PC-3 (cell line): ENCODE measurements around the gene C1QTNF4. TPM values are rescaled to one million over a fixed set of nuclear protein-coding genes. Genes with fewer than 3 reads are reported as not detected.

Experiments
- ATAC-seq: fragments of 200-7000 bp; cut with Tn5 transposase; 2 replicates; pipeline ENCODE4 v1.9.1; 2020; ENCODE audit warnings: mild to moderate bottlenecking, moderate library complexity
- BruUV-seq: library from RNA; stranded (reverse); fragments of 400-500 nt; replicated peaks from 2 replicates; lab custom pipeline; 2021; lab: Mats Ljungman, UMichigan
- CTCF ChIA-PET: fragments of 300-600 bp; sonication (Branson Sonifier 250); formaldehyde crosslinking; loops from one replicate; lab custom pipeline; 2022; ENCODE audit warnings: antibody characterized with exemption; lab: Charles Lee
- POLR2A ChIA-PET: fragments of 300-600 bp; sonication (Branson Sonifier 250); formaldehyde crosslinking; loops from one replicate; lab custom pipeline; 2022; ENCODE audit warnings: antibody characterized with exemption; ENCODE audit not compliant: unreplicated experiment; lab: Charles Lee
- DNase-seq: peaks from one replicate; pipeline ENCODE4 v3.0.0-alpha.2; 2015
- H2AFZ ChIP-seq: fragments of 300-600 bp; sonication (generic); 2 replicates; pipeline ENCODE4 v1.6.0; 2016; ENCODE audit warnings: antibody characterized with exemption, low read length
- H3F3A ChIP-seq: fragments of 300-600 bp; sonication (generic); one replicate; pipeline ENCODE4 v1.6.0; 2017; ENCODE audit warnings: antibody characterized with exemption, low read length, control low read depth, mild to moderate bottlenecking; ENCODE audit not compliant: unreplicated experiment
- H3K27ac ChIP-seq: fragments of 300-600 bp; sonication (generic); 2 replicates; pipeline ENCODE4 v1.5.1; 2016; ENCODE audit warnings: mild to moderate bottlenecking, low read length
- H3K27me3 ChIP-seq: fragments of 300-600 bp; sonication (generic); 2 replicates; pipeline ENCODE4 v1.6.1; 2016; ENCODE audit warnings: low read length, mixed read lengths
- H3K36me3 ChIP-seq: fragments of 300-600 bp; sonication (generic); 2 replicates; pipeline ENCODE4 v1.6.1; 2016; ENCODE audit warnings: low read depth, mixed run types, low read length, mixed read lengths
- H3K4me1 ChIP-seq: fragments of 300-600 bp; sonication (generic); 2 replicates; pipeline ENCODE4 v1.5.1; 2016; ENCODE audit warnings: low read length; ENCODE audit not compliant: insufficient read depth
- H3K4me2 ChIP-seq: fragments of 300-600 bp; sonication (generic); 2 replicates; pipeline ENCODE4 v1.6.0; 2016; ENCODE audit warnings: low read length
- H3K4me3 ChIP-seq: fragments of 300-600 bp; sonication (generic); 2 replicates; pipeline ENCODE4 v1.5.1; 2016; ENCODE audit warnings: mild to moderate bottlenecking, low read length, mixed read lengths
- H3K79me2 ChIP-seq: fragments of 300-600 bp; sonication (generic); 2 replicates; pipeline ENCODE4 v1.6.1; 2017; ENCODE audit warnings: low read length, mixed read lengths
- H3K9ac ChIP-seq: fragments of 300-600 bp; sonication (generic); 2 replicates; pipeline ENCODE4 v1.6.0; 2016; ENCODE audit warnings: mild to moderate bottlenecking, low read length
- H3K9me2 ChIP-seq: fragments of 300-600 bp; sonication (generic); replicated peaks from 2 replicates; pipeline ENCODE4 v1.6.1; 2016; ENCODE audit warnings: mixed run types, low read length, mixed read lengths
- H3K9me3 ChIP-seq: fragments of 300-600 bp; sonication (generic); 2 replicates; pipeline ENCODE4 v1.6.1; 2016; ENCODE audit warnings: low read length, mixed read lengths
- H4K20me1 ChIP-seq: fragments of 300-600 bp; sonication (generic); 2 replicates; pipeline ENCODE4 v1.6.1; 2016; ENCODE audit warnings: low read length, mixed read lengths
- CTCF ChIP-seq: fragments of 300-600 bp; sonication (generic); conservative IDR thresholded peaks from 2 replicates; pipeline ENCODE4 v1.5.1; 2017; ENCODE audit warnings: antibody characterized with exemption, low read depth, mild to moderate bottlenecking, low read length
- EZH2 ChIP-seq: fragments of 300-600 bp; sonication (generic); IDR thresholded peaks from one replicate; pipeline ENCODE4 v1.6.1; 2017; ENCODE audit warnings: antibody characterized with exemption, mild to moderate bottlenecking, low read length; ENCODE audit not compliant: unreplicated experiment
- EZH2phosphoT487 ChIP-seq: fragments of 300-600 bp; sonication (generic); IDR thresholded peaks from 2 replicates; pipeline ENCODE4 v1.6.1; 2018; ENCODE audit warnings: mild to moderate bottlenecking, antibody characterized with exemption, low read length, borderline replicate concordance
- intact Hi-C: fragments of 100-400 bp; cut with micrococcal nuclease; formaldehyde crosslinking; loops from 2 replicates; pipeline ENCODE4 v1.9.0; 2023
- total RNA-seq: library from RNA; depleted of rRNA; stranded (reverse); fragments of >200 nt; gene quantifications from 2 replicates; pipeline ENCODE4 v1.2.3, GENCODE V29; 2014

The C1QTNF4 gene
- total RNA-seq, 1 experiment from 2014 or later = not detected

GRCh38 chr11:47593492-47593933, 698 bp downstream of the C1QTNF4 start:
- no peaks in the 10 kb centered on the region for H3F3A ChIP-seq
- BruUV-seq = no TSS peak
- H3K9ac ChIP-seq = no peak overlapping the region
- H4K20me1 ChIP-seq = no peaks in the 10 kb centered on the region
- H3K27me3 ChIP-seq = peaks cover 15% of the 10 kb centered on the region
- H2AFZ ChIP-seq = no peak overlapping the region
- ATAC-seq (no peak), DNase-seq (no peak)
- peak overlapping the region; percentile 60 for H3K4me2 ChIP-seq
- ChIA-PET CTCF (no interaction called here), POLR2A (no interaction called here)
- no peak overlapping the region for H3K4me3 ChIP-seq
- H3K9me2 ChIP-seq = no peaks in the 10 kb centered on the region
- H3K4me1 ChIP-seq = no peaks in the 10 kb centered on the region
- TF ChIP-seq EZH2 (no peak), CTCF (no peak)
- H3K36me3 ChIP-seq = no peaks in the 10 kb centered on the region
- intact Hi-C loops = no loop called here
- no peak overlapping the region for H3K27ac ChIP-seq
- H3K79me2 ChIP-seq = no peaks in the 10 kb centered on the region
- no peaks in the 10 kb centered on the region for H3K9me3 ChIP-seq

- ChIA-PET CTCF (no interaction called here), POLR2A (no interaction called here)
- H3K9ac ChIP-seq = no peak overlapping the region
- H3K27ac ChIP-seq = no peak overlapping the region
- DNase-seq (no peak), ATAC-seq (no peak)
- BruUV-seq = no TSS peak
- H3K4me3 ChIP-seq = no peak overlapping the region
- no peak overlapping the region for H2AFZ ChIP-seq
- H3K79me2 ChIP-seq = no peaks in the 10 kb centered on the region
- H3K36me3 ChIP-seq = no peaks in the 10 kb centered on the region
- H3K4me2 ChIP-seq = no peak overlapping the region
- H4K20me1 ChIP-seq = no peaks in the 10 kb centered on the region
- H3F3A ChIP-seq = no peaks in the 10 kb centered on the region
- intact Hi-C loops = no loop called here
- peaks cover 15% of the 10 kb centered on the region for H3K27me3 ChIP-seq
- no peaks in the 10 kb centered on the region for H3K4me1 ChIP-seq
- H3K9me2 ChIP-seq = no peaks in the 10 kb centered on the region
- H3K9me3 ChIP-seq = no peaks in the 10 kb centered on the region
- TF ChIP-seq EZH2 (no peak), CTCF (no peak), EZH2phosphoT487 (no peak)
These were observed 1.2 kb downstream of the C1QTNF4 start for GRCh38 chr11:47592970-47593369.

- Histone ChIP-seq H3K9me3 (no peaks in the 10 kb centered on the region), H4K20me1 (no peaks in the 10 kb centered on the region), H3K36me3 (no peaks in the 10 kb centered on the region), H3K9me2 (no peaks in the 10 kb centered on the region), H3K4me3 (no peak overlapping the region), H3K27me3 (peaks cover 15% of the 10 kb centered on the region), H2AFZ (no peak overlapping the region), H3K79me2 (no peaks in the 10 kb centered on the region), H3K4me2 (no peak overlapping the region), H3K9ac (no peak overlapping the region), H3K27ac (no peak overlapping the region), H3F3A (no peaks in the 10 kb centered on the region), H3K4me1 (no peaks in the 10 kb centered on the region)
- BruUV-seq = no TSS peak
- no peak for TF ChIP-seq CTCF
- TF ChIP-seq EZH2phosphoT487 = no peak
- no peak for TF ChIP-seq EZH2
- ATAC-seq = no peak
- POLR2A ChIA-PET = no interaction called here
- CTCF ChIA-PET = no interaction called here
- DNase-seq = no peak
- intact Hi-C loops = no loop called here
These were observed 2.0 kb downstream of the C1QTNF4 start for GRCh38 chr11:47592251-47592650.
